Neuronal stem cell (in vitro differentiated cells): ENCODE measurements around the gene DEPP1.

ENCODE experiments used
- DNase-seq: peaks from one replicate; pipeline ENCODE4 v3.0.0-alpha.2; 2013; ENCODE audit warnings: low spot score
- H2AFZ ChIP-seq: one replicate; pipeline ENCODE4 v1.6.1; 2013; ENCODE audit warnings: mild to moderate bottlenecking, low read length, inconsistent platforms
- H2AK5ac ChIP-seq: 2 replicates; pipeline ENCODE4 v1.6.1; 2013; ENCODE audit warnings: low read depth, mild to moderate bottlenecking, inconsistent platforms, low read length, moderate library complexity, mixed read lengths
- H2BK120ac ChIP-seq: 2 replicates; pipeline ENCODE4 v1.6.1; 2013; ENCODE audit warnings: low read depth, mild to moderate bottlenecking, inconsistent platforms, low read length, moderate library complexity, mixed read lengths
- H2BK12ac ChIP-seq: one replicate; pipeline ENCODE4 v1.6.1; 2013; ENCODE audit warnings: low read length, inconsistent platforms
- H2BK15ac ChIP-seq: 2 replicates; pipeline ENCODE4 v1.6.1; 2013; ENCODE audit warnings: mild to moderate bottlenecking, low read length, inconsistent platforms, mixed read lengths
- H2BK5ac ChIP-seq: one replicate; pipeline ENCODE4 v1.6.1; 2013; ENCODE audit warnings: inconsistent platforms, mild to moderate bottlenecking, low read length, moderate library complexity
- H3K14ac ChIP-seq: one replicate; pipeline ENCODE4 v1.6.1; 2013; ENCODE audit warnings: low read length, inconsistent platforms
- H3K18ac ChIP-seq: 2 replicates; pipeline ENCODE4 v1.6.1; 2013; ENCODE audit warnings: low read length, inconsistent platforms
- H3K23ac ChIP-seq: 2 replicates; pipeline ENCODE4 v1.6.1; 2013; ENCODE audit warnings: low read depth, mild to moderate bottlenecking, mixed read lengths, low read length, inconsistent platforms; ENCODE audit not compliant: poor library complexity
- H3K27ac ChIP-seq: replicated peaks from 3 replicates; pipeline ENCODE4 v1.5.1; 2013; ENCODE audit warnings: low read length, inconsistent platforms
- H3K27me3 ChIP-seq, 3 experiments: 2 replicates each; pipeline ENCODE4 v1.6.1; 2013; ENCODE audit warnings: low read length in 3 of 3, mild to moderate bottlenecking in 2 of 3, inconsistent platforms in 1 of 3, low read depth in 1 of 3, mixed read lengths in 1 of 3, moderate library complexity in 1 of 3; ENCODE audit not compliant: control insufficient read depth in 3 of 3, insufficient read depth in 3 of 3
- H3K36me3 ChIP-seq, 2 donors: replicated peaks in 1 of 2; 2 replicates each; pipeline ENCODE4 v1.6.1; 2013; ENCODE audit warnings: low read length in 2 of 2; ENCODE audit not compliant: control insufficient read depth in 2 of 2, insufficient read depth in 2 of 2
- H3K4ac ChIP-seq: 2 replicates; pipeline ENCODE4 v1.6.1; 2013; ENCODE audit warnings: inconsistent platforms, mild to moderate bottlenecking, low read length, moderate library complexity
- H3K4me1 ChIP-seq, 2 donors: 1 replicate in 1 of 2; 2 replicates in 1 of 2; pipeline ENCODE4 v1.6.1; 2013; ENCODE audit warnings: low read length in 2 of 2, low read depth in 1 of 2; ENCODE audit not compliant: control insufficient read depth in 2 of 2, insufficient read depth in 1 of 2
- H3K4me2 ChIP-seq: one replicate; pipeline ENCODE4 v1.6.1; 2013; ENCODE audit warnings: mild to moderate bottlenecking, low read length, inconsistent platforms; ENCODE audit not compliant: insufficient read depth, poor library complexity, severe bottlenecking
- H3K4me3 ChIP-seq, 2 donors: 2 replicates each; pipeline ENCODE4 v1.5.1; 2013; ENCODE audit warnings: low read length in 2 of 2, mild to moderate bottlenecking in 2 of 2, inconsistent platforms in 1 of 2, moderate library complexity in 1 of 2
- H3K79me1 ChIP-seq: one replicate; pipeline ENCODE4 v1.6.1; 2013; ENCODE audit warnings: low read depth, mild to moderate bottlenecking, inconsistent platforms, low read length, moderate library complexity
- H3K9ac ChIP-seq: one replicate; pipeline ENCODE4 v1.6.1; 2013; ENCODE audit warnings: mild to moderate bottlenecking, low read depth, low read length, inconsistent platforms; ENCODE audit not compliant: poor library complexity
- H3K9me3 ChIP-seq, 2 donors: replicated peaks in 1 of 2; 2 replicates each; pipeline versions ENCODE3 to v1.6.1; 2013; ENCODE audit warnings: low read length in 2 of 2, mild to moderate bottlenecking in 2 of 2, inconsistent platforms in 1 of 2, low read depth in 1 of 2, mixed read lengths in 1 of 2, moderate library complexity in 1 of 2; ENCODE audit not compliant: control insufficient read depth in 2 of 2, insufficient read depth in 1 of 2
- H4K8ac ChIP-seq: one replicate; pipeline ENCODE4 v1.6.1; 2013; ENCODE audit warnings: low read depth, mild to moderate bottlenecking, inconsistent platforms, low read length, moderate library complexity
- H4K91ac ChIP-seq: one replicate; pipeline ENCODE4 v1.6.1; 2013; ENCODE audit warnings: low read length, low read depth, mild to moderate bottlenecking, inconsistent platforms; ENCODE audit not compliant: poor library complexity
- WGBS, 2 donors: extraction: QIAGEN DNeasy Blood & Tissue Kit; methylation state at CpG; one replicate each; pipeline ENCODE4 v1.1.7; 2013; ENCODE audit warnings: missing lambda C conversion rate in 2 of 2, mixed read lengths in 1 of 2; ENCODE audit not compliant: insufficient read length in 2 of 2, insufficient replicate concordance in 1 of 2; ENCODE audit errors: extremely low coverage in 2 of 2; 5-methylcytosine and 5-hydroxymethylcytosine counted together

DEPP1 gene

GRCh38 chr10:44974628-44975430 is 3.8 kb downstream of the DEPP1 start:
- Histone ChIP-seq H2BK15ac (peak overlapping the region; percentile 71), H3K4me1 (peaks cover 25 to 31% of the 10 kb centered on the region in 2 donors), H3K27ac (no peak overlapping the region), H3K9ac (peak overlapping the region; percentile 68), H3K36me3 (no peaks in the 10 kb centered on the region), H3K14ac (peak overlapping the region; percentile 99), H3K18ac (peak overlapping the region; percentile 94), H3K23ac (peak overlapping the region; percentile 90), H2AK5ac (peak overlapping the region; percentile 98), H3K4ac (peak overlapping the region; percentile 99), H2BK12ac (no peak overlapping the region), H3K27me3 (no peaks in the 10 kb centered on the region), H2BK5ac (no peak overlapping the region), H2AFZ (peak overlapping the region; percentile 81), H4K91ac (no peak overlapping the region), H3K79me1 (peaks cover 5% of the 10 kb centered on the region), H3K9me3 (no peaks in the 10 kb centered on the region), H2BK120ac (no peak overlapping the region), H3K4me3 (peak overlapping the region in 1 of 2 donors; percentile 47), H3K4me2 (peak overlapping the region; percentile 69), H4K8ac (no peak overlapping the region)
- peak; percentile 66 for DNase-seq
- WGBS, 2 donors = no CpG with 5 or more reads among the region's 46 CpGs

GRCh38 chr10:44974082-44974627 is 4.5 kb downstream of the DEPP1 start:
- Histone ChIP-seq H4K8ac (no peak overlapping the region), H3K23ac (peak overlapping the region; percentile 90)

GRCh38 chr10:44973323-44974081 is 5.1 kb downstream of the DEPP1 start:
- Histone ChIP-seq H3K4me3 (peak overlapping the region in 1 of 2 donors; percentile 65), H2BK120ac (peak overlapping the region; percentile 69), H3K9ac (peak overlapping the region; percentile 30), H3K79me1 (peaks cover 5% of the 10 kb centered on the region), H3K27me3 (no peaks in the 10 kb centered on the region), H3K23ac (peak overlapping the region; percentile 77), H3K4me1 (peaks cover 15 to 20% of the 10 kb centered on the region in 2 donors), H4K8ac (no peak overlapping the region), H3K14ac (no peak overlapping the region), H2AFZ (no peak overlapping the region), H2BK12ac (no peak overlapping the region), H3K18ac (peak overlapping the region; percentile 84), H3K27ac (no peak overlapping the region), H4K91ac (peak overlapping the region; percentile 50), H2BK5ac (no peak overlapping the region), H3K9me3 (no peaks in the 10 kb centered on the region), H2AK5ac (peak overlapping the region; percentile 99), H3K4ac (no peak overlapping the region), H2BK15ac (no peak overlapping the region), H3K36me3 (no peaks in the 10 kb centered on the region), H3K4me2 (no peak overlapping the region)
- DNase-seq = no peak
- WGBS, 2 donors = no CpG with 5 or more reads among the region's 18 CpGs

More at GRCh38 chr10:44974082-44974627, 4.5 kb downstream of the DEPP1 start:
- Histone ChIP-seq H2BK120ac (no peak overlapping the region), H3K36me3 (no peaks in the 10 kb centered on the region), H3K4me3 (peak overlapping the region in 1 of 2 donors; percentile 65), H3K14ac (no peak overlapping the region), H2AK5ac (peak overlapping the region; percentile 98), H3K4ac (peak overlapping the region; percentile 99), H2BK5ac (no peak overlapping the region), H3K27me3 (no peaks in the 10 kb centered on the region), H3K9ac (no peak overlapping the region), H3K18ac (peak overlapping the region; percentile 94), H2BK15ac (peak overlapping the region; percentile 71), H4K91ac (peak overlapping the region; percentile 9), H3K79me1 (peaks cover 5% of the 10 kb centered on the region), H3K4me1 (peaks cover 22 to 26% of the 10 kb centered on the region in 2 donors), H3K27ac (no peak overlapping the region), H2AFZ (peak overlapping the region; percentile 81), H3K9me3 (no peaks in the 10 kb centered on the region), H3K4me2 (peak overlapping the region; percentile 69), H2BK12ac (no peak overlapping the region)
- no CpG with 5 or more reads among the region's 7 CpGs for WGBS, 2 donors
- no peak for DNase-seq
